SIG-M5 treated with dmso at 0.1 percent for 504 hours (cell line): ENCODE results near the gene DDX42.
"Not testable (repeated sequence)": the region's sequence is repeated elsewhere in the genome, so short reads cannot be mapped to it uniquely, and the experiment has no call there.

ENCODE experiments used
- DNase-seq: peaks from one replicate; lab custom pipeline; 2025; ENCODE audit not compliant: unreplicated experiment; lab: John Stamatoyannopoulos, UW

DDX42 gene

DNA sequence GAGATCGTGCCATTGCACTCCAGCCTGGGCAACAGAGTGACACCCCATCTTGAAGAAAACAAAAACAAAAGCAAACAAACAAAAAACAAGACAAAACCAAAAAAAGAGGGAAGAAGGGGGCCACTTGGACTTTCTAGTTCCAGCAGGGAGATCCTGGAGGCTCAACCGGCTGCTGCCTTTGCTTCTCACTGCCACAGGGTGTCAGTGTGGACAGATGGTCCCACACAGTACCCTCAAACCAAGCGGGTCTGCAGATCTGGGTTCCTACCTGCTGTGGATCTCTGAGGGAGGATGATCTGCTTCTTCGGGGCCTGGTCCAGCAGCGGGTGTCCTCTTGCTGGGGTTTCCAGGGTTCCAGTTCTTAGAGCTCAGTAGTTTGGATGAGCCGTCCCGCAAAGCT lies 92.7 kb downstream of the DDX42 start:
- not testable (repeated sequence) for DNase-seq
